Lower leg skin (tissue), 4 donors: ENCODE measurements around the gene GBF1. TPM values are rescaled to one million over a fixed set of nuclear protein-coding genes. Genes with fewer than 3 reads are reported as not detected.

Source experiments
- DNase-seq, 2 donors: peaks; one replicate each; pipeline ENCODE4 v3.0.0-alpha.2; 2019; ENCODE audit warnings: low spot score in 2 of 2
- H3K4me3 ChIP-seq: fragments of 200-600 bp; sonication (generic); 2 replicates; pipeline ENCODE4 v1.5.1; 2017; ENCODE audit warnings: mild to moderate bottlenecking, low read depth; ENCODE audit not compliant: poor library complexity, severe bottlenecking
- CTCF ChIP-seq, 3 donors: fragments of 450-650 bp; IDR thresholded peaks; one replicate each; pipeline ENCODE4 v1.5.1; 2016; ENCODE audit warnings: antibody characterized with exemption in 3 of 3, mild to moderate bottlenecking in 3 of 3, moderate library complexity in 2 of 3
- POLR2A ChIP-seq, 2 donors: fragments of 450-650 bp; IDR thresholded peaks; one replicate each; pipeline ENCODE4 v1.6.1; 2016 to 2017; ENCODE audit warnings: antibody characterized with exemption in 2 of 2, mild to moderate bottlenecking in 1 of 2, moderate library complexity in 1 of 2
- WGBS, 2 donors: methylation state at CpG; one replicate each; pipeline ENCODE4 v1.1.5; 2018; 5-methylcytosine and 5-hydroxymethylcytosine counted together
- intact Hi-C: fragments of 100-400 bp; cut with DNase I; formaldehyde crosslinking; loops from one replicate; pipeline ENCODE4 v1.15.0; 2023; ENCODE audit warnings: low total_unique reads
- total RNA-seq, 4 donors: library from RNA; depleted of rRNA; stranded (reverse); fragments of >200 nt; gene quantifications; one replicate each; pipeline ENCODE4 v1.1.0, GENCODE V29; 2016

Gene GBF1
- total RNA-seq, 4 donors from 2014 or later, result 30.1 to 42.6 (median 39.1) TPM

GRCh38 chr10:102344067-102344466 lies 98.7 kb downstream of the GBF1 start:
- no peak overlapping the region for H3K4me3 ChIP-seq
- no peak for DNase-seq
- 88 to 96% methylated on average over 3 of the region's 3 CpGs for WGBS, 2 donors
- intact Hi-C loops, result no loop called here
- no peak for TF ChIP-seq POLR2A (IDR thresholded peaks at IDR 0.05)
- no peak for TF ChIP-seq CTCF (IDR thresholded peaks at IDR 0.05)

- H3K4me3 ChIP-seq, result no peak overlapping the region
- intact Hi-C loops, result no loop called here
- 64 to 74% methylated on average over 2 of the region's 2 CpGs for WGBS, 2 donors
- TF ChIP-seq POLR2A (IDR thresholded peaks at IDR 0.05) (no peak), CTCF (IDR thresholded peaks at IDR 0.05) (no peak)
- no peak for DNase-seq
Observed at GRCh38 chr10:102347236-102347828, 102.0 kb downstream of the GBF1 start.

- DNase-seq, result peak in 1 of 2 donors; percentile 26
- H3K4me3 ChIP-seq, result no peak overlapping the region
- intact Hi-C loops, result loop anchor here (5.0 kb wide), 1 partner anchor 180 kb away; no protein-coding TSS in a partner anchor
- 75 to 80% methylated on average over 7 of the region's 7 CpGs for WGBS, 2 donors
- no peak for TF ChIP-seq POLR2A (IDR thresholded peaks at IDR 0.05)
- TF ChIP-seq CTCF (IDR thresholded peaks at IDR 0.05), result peak in 1 of 3 donors; percentile 9
Observed at GRCh38 chr10:102352066-102352715, 106.9 kb downstream of the GBF1 start.

GRCh38 chr10:102354451-102354850 lies 109.1 kb downstream of the GBF1 start:
- intact Hi-C loops, result loop anchor here (5.0 kb wide), 1 partner anchor 182 kb away; no protein-coding TSS in a partner anchor
- TF ChIP-seq POLR2A (IDR thresholded peaks at IDR 0.05) (no peak), CTCF (IDR thresholded peaks at IDR 0.05) (no peak)
- WGBS, 2 donors, result 90% methylated on average over 3 of the region's 3 CpGs
- H3K4me3 ChIP-seq, result no peak overlapping the region
- no peak for DNase-seq

GRCh38 chr10:102358712-102359382 lies 113.5 kb downstream of the GBF1 start:
- DNase-seq, result no peak
- WGBS, 2 donors, result 91 to 97% methylated on average over 4 of the region's 4 CpGs
- H3K4me3 ChIP-seq, result no peak overlapping the region
- TF ChIP-seq CTCF (IDR thresholded peaks at IDR 0.05) (no peak), POLR2A (IDR thresholded peaks at IDR 0.05) (no peak)
- intact Hi-C loops, result no loop called here
